ENCODE results near the gene TRRAP. TPM values are rescaled to one million over a fixed set of nuclear protein-coding genes. Genes with fewer than 3 reads are reported as not detected.

Gene TRRAP
- polyA plus RNA-seq, 2 donors: 5.8 to 7.6 TPM

GRCh38 chr7:99004216-99004615 is 125.9 kb downstream of the TRRAP start:
- peaks cover 4 to 56% of the 10 kb centered on the region in 2 donors for H3K36me3 ChIP-seq (ENCODE audit: control insufficient read depth in 2 of 2, insufficient read depth in 2 of 2, low read length in 1 of 2)
- no peak overlapping the region for H3K4me3 ChIP-seq (ENCODE audit: low read depth in 1 of 2, low read length in 2 of 2)
- H3K27me3 ChIP-seq (ENCODE audit: control insufficient read depth in 1 of 2, insufficient read depth in 2 of 2, low read length in 2 of 2): no peaks in the 10 kb centered on the region
- no peak overlapping the region for H3K27ac ChIP-seq (ENCODE audit: low read depth in 2 of 2, low read length in 1 of 2)
- no peaks in the 10 kb centered on the region for H3K9me3 ChIP-seq (ENCODE audit: control insufficient read depth in 2 of 2, insufficient read depth in 1 of 2, low read depth in 1 of 2, low read length in 1 of 2)
- WGBS, 2 donors: 92 to 94% methylated on average over 8 of the region's 8 CpGs
- H3K4me1 ChIP-seq (ENCODE audit: control insufficient read depth in 2 of 2, insufficient read depth in 2 of 2, low read length in 1 of 2): no peaks in the 10 kb centered on the region

- 90 to 96% methylated on average over 26 of the region's 26 CpGs for WGBS, 2 donors
- H3K36me3 ChIP-seq (ENCODE audit: control insufficient read depth in 2 of 2, insufficient read depth in 2 of 2, low read length in 1 of 2): peaks cover 4 to 56% of the 10 kb centered on the region in 2 donors
- H3K9me3 ChIP-seq (ENCODE audit: control insufficient read depth in 2 of 2, insufficient read depth in 1 of 2, low read depth in 1 of 2, low read length in 1 of 2): no peaks in the 10 kb centered on the region
- no peaks in the 10 kb centered on the region for H3K27me3 ChIP-seq (ENCODE audit: control insufficient read depth in 1 of 2, insufficient read depth in 2 of 2, low read length in 2 of 2)
- no peaks in the 10 kb centered on the region for H3K4me1 ChIP-seq (ENCODE audit: control insufficient read depth in 2 of 2, insufficient read depth in 2 of 2, low read length in 1 of 2)
- H3K27ac ChIP-seq (ENCODE audit: low read depth in 2 of 2, low read length in 1 of 2): no peak overlapping the region
- H3K4me3 ChIP-seq (ENCODE audit: low read depth in 1 of 2, low read length in 2 of 2): no peak overlapping the region
Measured at GRCh38 chr7:99004781-99005500, 126.6 kb downstream of the TRRAP start.

- 87 to 88% methylated on average over 15 of the region's 15 CpGs for WGBS, 2 donors
- H3K4me1 ChIP-seq (ENCODE audit: control insufficient read depth in 2 of 2, insufficient read depth in 2 of 2, low read length in 1 of 2): no peaks in the 10 kb centered on the region
- no peaks in the 10 kb centered on the region for H3K9me3 ChIP-seq (ENCODE audit: control insufficient read depth in 2 of 2, insufficient read depth in 1 of 2, low read depth in 1 of 2, low read length in 1 of 2)
- peaks cover 0 to 52% of the 10 kb centered on the region in 2 donors for H3K36me3 ChIP-seq (ENCODE audit: control insufficient read depth in 2 of 2, insufficient read depth in 2 of 2, low read length in 1 of 2)
- no peak overlapping the region for H3K27ac ChIP-seq (ENCODE audit: low read depth in 2 of 2, low read length in 1 of 2)
- no peak overlapping the region for H3K4me3 ChIP-seq (ENCODE audit: low read depth in 1 of 2, low read length in 2 of 2)
- H3K27me3 ChIP-seq (ENCODE audit: control insufficient read depth in 1 of 2, insufficient read depth in 2 of 2, low read length in 2 of 2): no peaks in the 10 kb centered on the region
Measured at GRCh38 chr7:99005776-99006175, 127.4 kb downstream of the TRRAP start.

GRCh38 chr7:99006739-99007424 is 128.6 kb downstream of the TRRAP start:
- H3K4me3 ChIP-seq (ENCODE audit: low read depth in 1 of 2, low read length in 2 of 2): no peak overlapping the region
- peaks cover 6 to 59% of the 10 kb centered on the region in 2 donors for H3K36me3 ChIP-seq (ENCODE audit: control insufficient read depth in 2 of 2, insufficient read depth in 2 of 2, low read length in 1 of 2)
- H3K27ac ChIP-seq (ENCODE audit: low read depth in 2 of 2, low read length in 1 of 2): no peak overlapping the region
- no peaks in the 10 kb centered on the region for H3K9me3 ChIP-seq (ENCODE audit: control insufficient read depth in 2 of 2, insufficient read depth in 1 of 2, low read depth in 1 of 2, low read length in 1 of 2)
- no peaks in the 10 kb centered on the region for H3K4me1 ChIP-seq (ENCODE audit: control insufficient read depth in 2 of 2, insufficient read depth in 2 of 2, low read length in 1 of 2)
- H3K27me3 ChIP-seq (ENCODE audit: control insufficient read depth in 1 of 2, insufficient read depth in 2 of 2, low read length in 2 of 2): no peaks in the 10 kb centered on the region
- 93% methylated on average over 11 of the region's 11 CpGs for WGBS, 2 donors

GRCh38 chr7:99008181-99008631 is 129.9 kb downstream of the TRRAP start:
- H3K4me1 ChIP-seq (ENCODE audit: control insufficient read depth in 2 of 2, insufficient read depth in 2 of 2, low read length in 1 of 2): no peaks in the 10 kb centered on the region
- 96% methylated on average over 23 of the region's 23 CpGs for WGBS, 2 donors
- no peaks in the 10 kb centered on the region for H3K27me3 ChIP-seq (ENCODE audit: control insufficient read depth in 1 of 2, insufficient read depth in 2 of 2, low read length in 2 of 2)
- no peak overlapping the region for H3K27ac ChIP-seq (ENCODE audit: low read depth in 2 of 2, low read length in 1 of 2)
- peaks cover 11 to 56% of the 10 kb centered on the region in 2 donors for H3K36me3 ChIP-seq (ENCODE audit: control insufficient read depth in 2 of 2, insufficient read depth in 2 of 2, low read length in 1 of 2)
- no peaks in the 10 kb centered on the region for H3K9me3 ChIP-seq (ENCODE audit: control insufficient read depth in 2 of 2, insufficient read depth in 1 of 2, low read depth in 1 of 2, low read length in 1 of 2)
- H3K4me3 ChIP-seq (ENCODE audit: low read depth in 1 of 2, low read length in 2 of 2): no peak overlapping the region

GRCh38 chr7:99008921-99009530 is 130.7 kb downstream of the TRRAP start:
- Histone ChIP-seq H3K4me3 (ENCODE audit: low read depth in 1 of 2, low read length in 2 of 2) (no peak overlapping the region), H3K9me3 (ENCODE audit: control insufficient read depth in 2 of 2, insufficient read depth in 1 of 2, low read depth in 1 of 2, low read length in 1 of 2) (peaks cover 0 to 3% of the 10 kb centered on the region in 2 donors), H3K4me1 (ENCODE audit: control insufficient read depth in 2 of 2, insufficient read depth in 2 of 2, low read length in 1 of 2) (no peaks in the 10 kb centered on the region), H3K36me3 (ENCODE audit: control insufficient read depth in 2 of 2, insufficient read depth in 2 of 2, low read length in 1 of 2) (peaks cover 16 to 64% of the 10 kb centered on the region in 2 donors), H3K27me3 (ENCODE audit: control insufficient read depth in 1 of 2, insufficient read depth in 2 of 2, low read length in 2 of 2) (no peaks in the 10 kb centered on the region), H3K27ac (ENCODE audit: low read depth in 2 of 2, low read length in 1 of 2) (no peak overlapping the region)
- WGBS, 2 donors: 90 to 91% methylated on average over 11 of the region's 11 CpGs

GRCh38 chr7:99010281-99010680 is 131.9 kb downstream of the TRRAP start:
- peaks cover 0 to 3% of the 10 kb centered on the region in 2 donors for H3K9me3 ChIP-seq (ENCODE audit: control insufficient read depth in 2 of 2, insufficient read depth in 1 of 2, low read depth in 1 of 2, low read length in 1 of 2)
- H3K27me3 ChIP-seq (ENCODE audit: control insufficient read depth in 1 of 2, insufficient read depth in 2 of 2, low read length in 2 of 2): no peaks in the 10 kb centered on the region
- no peak overlapping the region for H3K27ac ChIP-seq (ENCODE audit: low read depth in 2 of 2, low read length in 1 of 2)
- H3K4me3 ChIP-seq (ENCODE audit: low read depth in 1 of 2, low read length in 2 of 2): no peak overlapping the region
- no peaks in the 10 kb centered on the region for H3K4me1 ChIP-seq (ENCODE audit: control insufficient read depth in 2 of 2, insufficient read depth in 2 of 2, low read length in 1 of 2)
- peaks cover 23 to 64% of the 10 kb centered on the region in 2 donors for H3K36me3 ChIP-seq (ENCODE audit: control insufficient read depth in 2 of 2, insufficient read depth in 2 of 2, low read length in 1 of 2)
- 78 to 83% methylated on average over 9 of the region's 9 CpGs for whole genome bisulfite sequencing, 2 donors

- H3K4me3 ChIP-seq (ENCODE audit: low read depth in 1 of 2, low read length in 2 of 2): no peak overlapping the region
- no peaks in the 10 kb centered on the region for H3K4me1 ChIP-seq (ENCODE audit: control insufficient read depth in 2 of 2, insufficient read depth in 2 of 2, low read length in 1 of 2)
- no peaks in the 10 kb centered on the region for H3K27me3 ChIP-seq (ENCODE audit: control insufficient read depth in 1 of 2, insufficient read depth in 2 of 2, low read length in 2 of 2)
- H3K27ac ChIP-seq (ENCODE audit: low read depth in 2 of 2, low read length in 1 of 2): no peak overlapping the region
- peaks cover 0 to 3% of the 10 kb centered on the region in 2 donors for H3K9me3 ChIP-seq (ENCODE audit: control insufficient read depth in 2 of 2, insufficient read depth in 1 of 2, low read depth in 1 of 2, low read length in 1 of 2)
- WGBS, 2 donors: 97 to 98% methylated on average over 24 of the region's 24 CpGs
- H3K36me3 ChIP-seq (ENCODE audit: control insufficient read depth in 2 of 2, insufficient read depth in 2 of 2, low read length in 1 of 2): peaks cover 23 to 61% of the 10 kb centered on the region in 2 donors
Measured at GRCh38 chr7:99011341-99011705, 133.0 kb downstream of the TRRAP start.

GRCh38 chr7:99011706-99012404 is 133.5 kb downstream of the TRRAP start:
- Histone ChIP-seq H3K27ac (ENCODE audit: low read depth in 2 of 2, low read length in 1 of 2) (no peak overlapping the region), H3K4me1 (ENCODE audit: control insufficient read depth in 2 of 2, insufficient read depth in 2 of 2, low read length in 1 of 2) (no peaks in the 10 kb centered on the region)

More at GRCh38 chr7:99011706-99012404, 133.5 kb downstream of the TRRAP start:
- WGBS, 2 donors: 94 to 96% methylated on average over 36 of the region's 36 CpGs
- Histone ChIP-seq H3K9me3 (ENCODE audit: control insufficient read depth in 2 of 2, insufficient read depth in 1 of 2, low read depth in 1 of 2, low read length in 1 of 2) (peaks cover 0 to 3% of the 10 kb centered on the region in 2 donors), H3K36me3 (ENCODE audit: control insufficient read depth in 2 of 2, insufficient read depth in 2 of 2, low read length in 1 of 2) (peaks cover 23 to 56% of the 10 kb centered on the region in 2 donors), H3K27me3 (ENCODE audit: control insufficient read depth in 1 of 2, insufficient read depth in 2 of 2, low read length in 2 of 2) (no peaks in the 10 kb centered on the region), H3K4me3 (ENCODE audit: low read depth in 1 of 2, low read length in 2 of 2) (no peak overlapping the region)
